CD1c-positive myeloid dendritic cell (primary cell): ENCODE data around the gene CLEC3A.
"Not testable (repeated sequence)": the region's sequence is repeated elsewhere in the genome, so short reads cannot be mapped to it uniquely, and the experiment has no call there.

Experiments used
- DNase-seq: peaks from one replicate; pipeline ENCODE4 v3.0.0-alpha.2; 2016; ENCODE audit errors: extremely low spot score

The CLEC3A gene

DNA sequence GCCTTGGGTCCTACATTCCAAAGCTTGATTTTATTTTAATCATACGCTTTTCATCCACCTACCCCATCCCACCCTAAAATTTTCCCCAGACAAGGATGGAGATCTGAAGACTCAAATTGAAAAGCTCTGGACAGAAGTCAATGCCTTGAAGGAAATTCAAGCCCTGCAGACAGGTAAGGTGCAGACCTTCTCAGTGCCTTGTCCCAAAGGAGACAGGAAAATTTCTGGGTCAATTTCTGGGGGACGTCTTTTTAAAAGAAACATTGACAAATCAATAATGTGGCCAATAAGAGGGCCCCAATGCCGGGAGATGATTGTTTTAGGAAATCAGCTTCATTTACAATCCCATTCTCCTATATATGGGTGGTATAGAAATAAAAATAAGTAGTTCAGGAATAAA, 5.7 kb downstream of the CLEC3A start:
- no peak for DNase-seq

- no peak for DNase-seq
Measured at GRCh38 chr16:78034530-78034929, 12.2 kb downstream of the CLEC3A start.

- no peak for DNase-seq
Measured at GRCh38 chr16:78035012-78035411, 12.7 kb downstream of the CLEC3A start.

GRCh38 chr16:78040396-78040795, 18.0 kb downstream of the CLEC3A start:
- no peak for DNase-seq

DNA sequence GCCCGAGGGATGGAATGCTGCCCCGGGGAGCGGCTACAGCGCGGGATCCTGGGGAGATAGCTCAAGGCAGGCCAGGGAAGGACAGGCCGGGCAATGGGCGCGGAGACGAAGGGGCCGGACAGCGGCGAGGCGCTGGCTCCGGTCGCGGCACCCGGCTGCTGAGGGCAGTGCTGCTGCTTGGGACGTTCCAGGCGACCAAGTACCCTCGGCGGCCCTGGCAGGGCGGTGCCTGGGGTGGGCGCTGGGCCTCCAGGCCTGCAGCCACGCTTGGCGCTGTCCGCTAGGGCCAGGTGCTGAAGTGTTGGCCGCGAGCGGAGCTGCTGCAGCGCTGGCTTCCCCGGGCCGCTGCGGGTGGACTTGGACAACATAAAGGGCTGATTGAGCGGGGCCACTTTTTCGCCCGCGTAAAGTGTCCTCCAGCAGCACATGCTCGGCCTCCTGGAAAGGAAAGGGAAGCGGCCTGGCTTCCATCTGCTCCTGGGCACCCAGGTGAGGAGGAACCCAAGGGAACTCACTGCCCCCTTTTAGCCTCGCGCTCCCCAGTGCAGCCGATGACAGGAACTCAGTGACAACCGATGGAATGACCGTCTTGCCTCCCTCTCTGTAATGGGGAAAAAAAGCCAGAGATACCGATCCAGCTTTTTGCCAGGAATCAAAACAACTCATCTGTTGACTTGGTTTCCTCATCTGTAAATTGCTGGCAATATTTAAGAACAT, 23.7 kb downstream of the CLEC3A start:
- DNase-seq: peak; percentile 33

- no peak for DNase-seq
Measured at GRCh38 chr16:78048319-78048718, 26.0 kb downstream of the CLEC3A start.

DNA sequence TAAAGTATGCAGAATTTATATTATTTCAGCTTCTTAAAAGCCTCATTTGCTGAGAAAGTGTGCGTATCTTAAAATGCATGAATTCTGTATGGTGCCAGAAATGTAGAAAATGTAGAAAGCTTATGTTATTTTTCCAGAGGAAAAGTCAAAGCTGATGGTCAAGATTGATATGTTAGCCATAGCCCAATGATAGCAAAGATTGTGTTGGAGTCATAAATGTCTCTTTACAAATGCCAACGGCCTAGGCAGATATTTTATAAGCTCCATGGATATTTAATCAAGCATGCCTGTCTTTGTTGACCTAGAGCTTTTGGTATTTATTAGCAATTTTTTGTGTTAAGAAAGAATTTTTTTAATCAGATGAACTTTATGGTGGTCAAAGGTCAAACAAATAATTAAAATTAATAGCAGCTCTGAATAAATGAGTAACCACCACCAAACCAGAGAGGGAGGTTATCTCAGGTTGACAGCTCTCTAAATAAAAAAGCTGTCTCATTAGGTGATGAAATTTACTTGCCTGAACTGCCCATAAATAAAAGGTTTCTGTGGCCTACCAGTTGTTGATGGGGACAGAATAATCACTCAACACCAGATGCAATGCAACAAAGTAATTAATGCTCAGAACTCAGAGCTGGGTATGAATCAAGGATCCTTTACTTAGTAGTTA, 28.5 kb downstream of the CLEC3A start:
- DNase-seq: no peak

DNA sequence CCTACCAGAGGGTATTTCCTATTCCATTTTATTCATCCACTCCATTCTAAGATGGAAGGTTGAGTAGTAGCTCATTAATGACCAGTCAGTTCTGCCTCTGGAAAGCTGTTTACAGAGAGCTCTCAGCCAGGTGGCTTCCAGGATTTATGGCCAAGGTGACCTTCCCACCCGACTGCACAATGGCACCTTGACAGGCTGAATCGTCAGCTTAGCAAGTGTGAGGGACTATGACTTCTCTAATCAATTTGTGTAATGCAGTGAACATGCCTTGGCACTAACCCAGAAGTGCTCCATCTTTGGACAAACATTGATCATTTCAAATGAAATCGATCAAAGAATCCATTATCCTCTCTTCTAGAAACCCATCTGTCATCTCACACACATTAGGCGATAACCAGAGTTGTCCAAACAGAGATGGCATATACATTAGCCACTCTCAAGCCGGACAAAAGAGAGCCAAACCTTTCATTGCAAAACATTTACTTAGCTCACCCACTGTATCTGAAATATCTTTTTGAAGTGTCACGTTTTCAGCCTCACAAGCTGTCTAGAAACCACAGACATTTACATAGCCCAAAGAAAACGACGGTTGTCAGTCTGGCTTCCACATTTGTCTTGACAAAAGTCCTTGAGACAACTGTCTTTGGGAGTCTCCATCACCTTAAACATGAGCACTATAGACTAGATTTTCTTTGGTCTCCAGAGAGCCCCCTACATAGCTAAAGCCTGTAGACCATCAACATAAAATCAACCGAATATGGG, 35.6 kb downstream of the CLEC3A start:
- DNase-seq: no peak

- DNase-seq: not testable (repeated sequence)
Measured at GRCh38 chr16:78059806-78060205, 37.5 kb downstream of the CLEC3A start.

DNA sequence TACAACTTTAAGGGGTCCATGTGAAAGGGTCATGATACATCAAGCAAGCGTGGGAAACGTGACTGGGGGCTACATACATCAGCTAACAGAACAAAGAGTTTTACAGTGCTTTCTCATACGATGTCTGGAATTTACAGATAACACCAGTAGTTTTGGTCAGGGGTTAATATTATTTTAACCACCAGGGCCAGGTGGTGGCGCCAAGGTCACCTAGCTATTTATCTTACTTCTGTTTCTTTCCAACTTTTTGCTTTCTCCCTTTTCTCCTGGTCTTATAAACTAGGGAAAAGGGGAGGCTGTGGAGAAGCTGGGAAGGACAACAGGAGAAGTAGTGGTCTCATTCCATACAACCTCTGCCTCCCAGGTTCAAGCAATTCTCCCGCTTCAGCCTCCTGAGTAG, 37.9 kb downstream of the CLEC3A start:
- DNase-seq: no peak

GRCh38 chr16:78060809-78061208, 38.5 kb downstream of the CLEC3A start:
- DNase-seq: no peak

- DNase-seq: no peak
Measured at GRCh38 chr16:78065319-78065718, 43.0 kb downstream of the CLEC3A start.

DNA sequence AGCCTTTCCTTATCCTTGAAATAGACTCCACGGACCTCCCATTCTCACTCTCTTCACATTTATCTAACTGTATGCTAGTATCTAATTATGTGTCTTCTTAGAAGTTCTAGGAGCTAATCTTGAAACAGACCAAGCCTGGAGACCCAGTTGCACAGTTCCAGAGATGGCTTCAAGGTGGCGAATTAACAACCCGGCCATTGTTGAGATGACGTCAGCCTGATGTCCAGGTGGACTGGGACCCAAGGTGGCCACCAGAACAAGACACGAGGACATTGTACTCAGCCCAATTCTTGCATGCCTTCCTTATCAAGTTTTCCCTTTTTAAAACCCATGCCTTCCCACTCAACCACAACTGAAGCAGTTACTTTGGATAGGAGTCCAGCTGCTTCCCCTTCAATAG, 47.6 kb downstream of the CLEC3A start:
- no peak for DNase-seq

GRCh38 chr16:78072275-78072674, 49.9 kb downstream of the CLEC3A start:
- no peak for DNase-seq

DNA sequence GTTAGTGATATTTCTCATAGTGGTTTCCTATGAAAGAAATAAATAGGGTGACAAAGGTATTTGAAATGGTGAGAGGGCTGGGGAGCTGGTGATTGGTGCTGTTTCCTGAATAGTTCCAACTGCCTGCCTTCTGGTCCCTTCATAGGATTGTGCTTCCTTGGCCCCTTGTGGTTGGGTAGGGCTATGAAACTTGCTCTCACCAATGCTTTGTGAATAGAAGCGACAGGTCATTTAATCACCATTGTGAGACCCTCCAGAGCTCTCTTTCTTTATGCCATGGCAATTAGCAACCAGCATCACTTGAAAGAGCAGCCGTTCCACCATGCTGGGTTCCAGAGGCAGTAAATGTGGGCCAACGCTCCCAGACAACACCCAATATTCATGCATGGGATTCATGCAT, 53.5 kb downstream of the CLEC3A start:
- DNase-seq: no peak

DNA sequence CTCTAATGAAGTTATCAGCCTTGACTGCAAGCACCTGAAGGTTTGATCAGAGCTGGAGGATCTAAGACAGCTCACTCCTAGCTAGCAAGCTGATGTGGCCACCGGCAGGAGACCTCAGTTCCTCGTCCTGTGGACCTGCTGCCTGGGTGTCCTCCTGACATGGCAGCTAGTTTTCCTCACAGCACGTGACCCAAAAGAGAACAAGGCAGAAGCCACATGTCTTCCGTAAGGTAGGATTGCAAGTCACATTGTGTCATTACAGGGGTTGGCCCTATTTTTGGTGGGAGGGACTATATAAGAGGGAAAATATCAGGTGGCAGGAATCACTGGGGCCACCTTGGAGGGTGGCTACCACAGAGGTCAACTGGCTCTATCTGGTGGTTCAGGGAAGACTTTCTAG, 59.0 kb downstream of the CLEC3A start:
- no peak for DNase-seq
